Measurements from ENCODE around the gene GAL3ST1.

- TF ChIP-seq CTCF (IDR thresholded peaks at IDR 0.05) = no peak
- no peak for TF ChIP-seq POLR2A (IDR thresholded peaks at IDR 0.05)
Measured at GRCh38 chr22:30600921-30601320, 26.5 kb upstream of the GAL3ST1 start.
